ENCODE measurements around the gene APBA1. TPM values are rescaled to one million over a fixed set of nuclear protein-coding genes. Genes with fewer than 3 reads are reported as not detected.
"Not testable (repeated sequence)": the region's sequence is repeated elsewhere in the genome, so short reads cannot be mapped to it uniquely, and the experiment has no call there.

Gene APBA1
- total RNA-seq, 2 experiments from 2014 or later = 0.08 to 0.10 TPM

- ChIA-PET POLR2A (no interaction called here), CTCF (no interaction called here)
Measured at GRCh38 chr9:69427286-69427685, 244.9 kb downstream of the APBA1 start.

- POLR2A ChIA-PET = no interaction called here
Measured at GRCh38 chr9:69425136-69425801, 246.9 kb downstream of the APBA1 start.

GRCh38 chr9:69421908-69422801 is 250.0 kb downstream of the APBA1 start:
- CTCF ChIA-PET = interaction anchor here (0.7 to 2.1 kb wide), 7 partner anchors 9 to 462 kb away, joined by 3 to 4 read pairs (median 4); no protein-coding TSS in a partner anchor
- POLR2A ChIA-PET = no interaction called here

More at GRCh38 chr9:69425136-69425801, 246.9 kb downstream of the APBA1 start:
- CTCF ChIA-PET = no interaction called here

- ChIA-PET CTCF (interaction anchor here (1.0 to 2.1 kb wide), 3 partner anchors 34 to 499 kb away, joined by 3 to 4 read pairs (median 3); no protein-coding TSS in a partner anchor), POLR2A (no interaction called here)
Measured at GRCh38 chr9:69420611-69421270, 251.4 kb downstream of the APBA1 start.

GRCh38 chr9:69412741-69413150 is 259.4 kb downstream of the APBA1 start:
- CTCF ChIA-PET = interaction anchor here (1.4 kb wide), 1 partner anchor 9 kb away, joined by 3 read pairs; no protein-coding TSS in a partner anchor
- POLR2A ChIA-PET = no interaction called here

- ChIA-PET POLR2A (no interaction called here), CTCF (interaction anchor here (1.4 kb wide), 1 partner anchor 10 kb away, joined by 3 read pairs; no protein-coding TSS in a partner anchor)
Measured at GRCh38 chr9:69411931-69412740, 260.0 kb downstream of the APBA1 start.

- POLR2A ChIA-PET = no interaction called here
- CTCF ChIA-PET = no interaction called here
Measured at GRCh38 chr9:69411246-69411645, 260.9 kb downstream of the APBA1 start.

- POLR2A ChIA-PET, CTCF ChIA-PET: not testable (repeated sequence)
Measured at GRCh38 chr9:69409936-69410335, 262.2 kb downstream of the APBA1 start.

- POLR2A ChIA-PET = no interaction called here
- CTCF ChIA-PET = no interaction called here
Measured at GRCh38 chr9:69400470-69400869, 271.7 kb downstream of the APBA1 start.

GRCh38 chr9:69397384-69398214 is 274.6 kb downstream of the APBA1 start:
- CTCF ChIA-PET = no interaction called here
- POLR2A ChIA-PET = no interaction called here

- POLR2A ChIA-PET = no interaction called here
Measured at GRCh38 chr9:69396759-69397158, 275.4 kb downstream of the APBA1 start.

GRCh38 chr9:69395718-69396117 is 276.5 kb downstream of the APBA1 start:
- POLR2A ChIA-PET = no interaction called here
- CTCF ChIA-PET = no interaction called here

More at GRCh38 chr9:69396759-69397158, 275.4 kb downstream of the APBA1 start:
- CTCF ChIA-PET = no interaction called here

GRCh38 chr9:69393425-69393824 is 278.7 kb downstream of the APBA1 start:
- POLR2A ChIA-PET = no interaction called here
- CTCF ChIA-PET = no interaction called here

GRCh38 chr9:69392826-69393225 is 279.3 kb downstream of the APBA1 start:
- CTCF ChIA-PET = no interaction called here
- POLR2A ChIA-PET = no interaction called here

- ChIA-PET POLR2A (no interaction called here), CTCF (no interaction called here)
Measured at GRCh38 chr9:69391946-69392345, 280.2 kb downstream of the APBA1 start.

GRCh38 chr9:69391487-69391886 is 280.7 kb downstream of the APBA1 start:
- ChIA-PET POLR2A (no interaction called here), CTCF (no interaction called here)

- CTCF ChIA-PET = no interaction called here
Measured at GRCh38 chr9:69389437-69389995, 282.7 kb downstream of the APBA1 start.

GRCh38 chr9:69388596-69388995 is 283.6 kb downstream of the APBA1 start:
- ChIA-PET POLR2A (no interaction called here), CTCF (no interaction called here)

More at GRCh38 chr9:69389437-69389995, 282.7 kb downstream of the APBA1 start:
- POLR2A ChIA-PET = no interaction called here

- ChIA-PET CTCF (no interaction called here), POLR2A (no interaction called here)
Measured at GRCh38 chr9:69386651-69387050, 285.5 kb downstream of the APBA1 start.

Data from activated CD8-positive, alpha-beta memory T cell treated with anti-CD3 and anti-CD28 coated beads for 36 hours (primary cell).